HG02973 (cell line): ENCODE data around the gene EYA4.

Source experiments
- ATAC-seq: cut with Tn5 transposase; IDR thresholded peaks from one replicate; pipeline ENCODE4 v1.9.1; 2021; ENCODE audit warnings: moderate library complexity; ENCODE audit not compliant: unreplicated experiment

The EYA4 gene

DNA sequence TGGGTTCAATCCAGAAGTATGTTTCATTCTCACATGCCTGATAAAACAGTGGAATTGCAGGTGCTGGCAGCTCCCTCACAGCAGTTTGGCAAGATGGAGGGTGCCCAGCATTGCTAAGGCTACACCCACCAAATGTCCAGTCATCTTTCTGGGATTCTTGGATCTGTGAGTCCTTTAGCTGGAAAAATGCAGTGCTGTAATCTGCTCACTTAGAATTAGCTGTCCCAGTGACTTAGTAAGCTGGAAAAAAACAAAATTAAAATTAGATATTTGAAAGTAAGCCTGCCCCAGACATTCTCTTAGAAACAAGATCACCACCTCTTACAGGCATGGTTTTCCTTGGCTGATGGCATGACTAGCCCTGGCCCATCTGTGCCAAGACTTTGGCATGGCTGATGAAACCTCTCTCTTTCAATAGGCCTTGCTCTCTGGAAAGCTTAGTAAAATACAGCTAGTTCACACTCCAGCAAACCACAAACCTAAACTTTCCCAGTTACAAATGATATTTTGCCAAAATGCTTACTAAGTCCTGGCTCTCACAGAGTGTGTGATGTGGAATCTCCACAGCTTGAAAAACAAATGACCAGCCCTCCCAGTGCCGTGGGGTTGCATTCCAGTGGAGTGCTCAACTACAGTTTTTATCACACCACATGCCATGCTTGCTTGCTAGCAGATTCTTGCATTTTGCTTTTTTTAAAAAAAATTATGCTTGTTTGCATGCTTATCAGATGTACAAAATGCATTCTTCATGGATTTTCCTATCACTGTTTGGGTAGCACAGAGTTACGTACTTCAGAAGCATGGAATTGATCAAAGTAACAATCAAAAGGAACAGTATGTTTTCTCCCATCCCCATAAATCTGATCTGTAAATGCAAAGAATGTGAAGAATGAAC, 261.5 kb downstream of the EYA4 start:
- no peak for ATAC-seq

DNA sequence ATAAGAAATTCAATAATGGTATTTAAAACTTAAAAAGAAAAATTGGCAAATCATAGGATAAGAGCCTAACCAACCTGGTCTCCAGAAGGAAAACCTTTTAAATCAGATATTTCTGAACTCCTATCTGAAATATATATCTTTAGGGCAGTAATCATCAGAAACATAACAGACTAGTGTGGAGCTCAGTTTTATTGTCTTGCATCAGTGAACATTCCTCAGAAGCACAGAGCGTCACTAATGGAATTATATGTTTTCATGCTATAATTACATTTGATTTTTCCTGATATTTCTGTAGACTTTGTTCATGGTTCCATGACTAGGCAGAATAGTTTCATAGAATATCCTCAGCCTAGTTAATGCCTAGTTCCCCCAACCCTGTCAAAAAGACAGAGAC, 262.2 kb downstream of the EYA4 start:
- ATAC-seq = no peak

- no peak for ATAC-seq
These were observed 263.0 kb downstream of the EYA4 start for GRCh38 chr6:133504158-133504557.

- ATAC-seq = no peak
These were observed 263.6 kb downstream of the EYA4 start for GRCh38 chr6:133504761-133505160.

- ATAC-seq = no peak
These were observed 264.5 kb downstream of the EYA4 start for GRCh38 chr6:133505681-133506080.

- no peak for ATAC-seq
These were observed 271.4 kb downstream of the EYA4 start for GRCh38 chr6:133512410-133513016.

GRCh38 chr6:133523816-133524215, 282.7 kb downstream of the EYA4 start:
- no peak for ATAC-seq

DNA sequence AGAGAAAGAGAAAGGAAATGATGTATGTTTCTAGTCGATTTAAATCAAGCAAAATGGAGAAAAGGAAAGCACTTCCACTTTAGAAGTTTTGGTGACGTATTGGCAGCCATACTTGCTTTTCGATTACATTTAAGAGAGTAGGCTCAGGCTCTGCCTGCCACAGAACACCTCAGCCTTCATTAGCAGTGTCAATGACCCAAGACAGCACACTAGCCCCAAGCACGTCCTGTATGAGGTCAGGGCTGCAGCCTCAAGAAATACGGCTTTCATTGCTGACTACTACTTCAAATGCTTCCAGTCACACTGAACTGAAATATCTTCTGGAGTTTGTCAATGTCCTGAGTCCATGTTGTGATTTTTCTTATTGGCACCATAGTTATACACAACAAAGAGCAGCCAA, 285.3 kb downstream of the EYA4 start:
- no peak for ATAC-seq

GRCh38 chr6:133528566-133528965, 287.4 kb downstream of the EYA4 start:
- no peak for ATAC-seq

DNA sequence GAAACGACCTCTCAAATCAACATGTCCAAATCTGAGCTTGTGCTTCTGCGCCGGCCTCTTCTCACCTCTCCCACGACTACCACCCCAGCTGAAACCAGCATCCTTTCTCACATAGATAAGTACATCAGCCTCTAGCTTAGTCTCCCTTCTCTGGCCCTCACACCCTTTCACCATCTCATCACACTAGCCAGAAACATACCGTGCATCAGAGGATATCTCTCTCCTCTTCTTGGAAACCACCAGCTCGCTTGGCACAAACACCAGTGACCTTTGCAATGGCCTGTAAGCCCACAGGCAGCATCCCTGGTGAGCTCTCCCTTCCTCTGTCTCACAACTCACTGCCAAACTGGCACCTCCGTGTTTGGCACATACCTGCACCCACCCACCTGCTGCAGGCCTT, 291.8 kb downstream of the EYA4 start:
- no peak for ATAC-seq

DNA sequence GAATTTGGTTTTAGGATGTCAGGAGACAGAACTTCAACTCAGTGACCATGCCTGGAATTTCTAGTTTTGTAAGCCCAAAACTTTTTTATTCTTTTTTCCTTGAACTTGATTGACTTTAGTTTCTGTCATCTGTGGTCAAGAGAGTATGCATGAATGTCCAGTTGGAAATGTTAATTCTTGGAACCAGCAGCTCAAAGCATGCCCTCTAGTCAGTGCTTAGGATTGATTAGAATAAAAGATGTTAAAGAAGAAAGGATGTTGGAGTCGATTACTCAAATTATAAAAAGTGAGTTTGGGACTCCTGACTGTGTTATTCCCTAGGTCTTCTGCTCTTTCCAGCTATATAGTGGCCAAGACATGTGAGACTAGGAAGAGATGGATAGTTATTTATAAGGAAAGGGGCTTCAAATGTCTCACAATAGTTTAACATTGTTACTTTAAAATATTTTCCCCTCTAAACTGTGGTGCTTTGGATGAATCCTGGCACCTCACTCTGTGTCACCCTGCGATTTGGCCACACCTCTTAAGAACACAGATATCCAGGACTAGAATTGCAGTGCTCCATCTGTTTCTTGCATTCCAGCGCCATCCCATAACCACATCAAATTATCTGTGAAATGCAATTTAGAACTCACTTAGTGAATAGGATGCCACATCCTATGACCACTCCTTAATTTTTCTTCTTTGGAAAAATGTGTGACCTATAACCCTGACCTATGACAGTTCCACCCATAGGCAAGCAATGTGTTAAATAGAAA, 298.5 kb downstream of the EYA4 start:
- no peak for ATAC-seq

DNA sequence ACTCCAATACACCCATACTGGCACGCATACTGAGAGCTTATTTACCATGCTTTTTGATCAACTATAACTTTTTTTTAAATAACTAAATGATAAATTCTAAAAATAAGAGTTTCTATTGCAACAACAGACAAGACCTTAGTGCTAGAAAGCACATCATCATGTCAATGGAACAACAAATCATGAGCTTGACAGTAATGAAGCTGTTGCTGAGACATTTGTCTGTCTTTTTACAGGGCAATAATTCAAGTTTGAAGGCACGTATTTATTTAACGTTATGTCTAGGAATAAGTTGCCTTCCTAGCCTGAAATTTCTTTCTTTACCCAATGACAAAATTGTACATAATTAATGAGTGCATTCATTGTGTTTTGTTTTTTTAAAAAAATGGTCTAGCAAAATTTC, 299.2 kb downstream of the EYA4 start:
- ATAC-seq = no peak

DNA sequence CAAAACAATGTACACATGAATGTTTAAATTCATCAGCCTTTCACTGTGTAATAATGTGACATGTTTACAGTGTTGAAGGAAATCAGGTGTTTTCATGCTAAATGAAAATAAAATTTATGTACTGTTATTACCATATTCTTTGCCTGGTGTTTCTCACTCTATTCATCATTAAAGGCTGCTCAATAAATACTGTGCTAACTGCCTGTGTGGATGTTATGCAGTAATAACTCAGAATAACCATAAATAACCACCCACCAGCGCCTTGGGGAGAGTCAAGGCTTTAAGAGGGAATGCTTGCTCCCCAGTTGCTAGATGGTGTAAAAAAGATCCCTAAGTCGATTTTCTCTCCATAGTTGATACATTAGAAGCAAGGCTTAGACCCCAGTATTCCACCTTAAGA, 299.9 kb downstream of the EYA4 start:
- ATAC-seq = no peak

GRCh38 chr6:133542056-133542821, 301.1 kb downstream of the EYA4 start:
- no peak for ATAC-seq

- ATAC-seq = no peak
These were observed 303.3 kb downstream of the EYA4 start for GRCh38 chr6:133544419-133544818.

GRCh38 chr6:133546098-133546497, 304.9 kb downstream of the EYA4 start:
- ATAC-seq = no peak

- no peak for ATAC-seq
These were observed 306.0 kb downstream of the EYA4 start for GRCh38 chr6:133547136-133547535.

- no peak for ATAC-seq
These were observed 307.4 kb downstream of the EYA4 start for GRCh38 chr6:133548423-133549159.

DNA sequence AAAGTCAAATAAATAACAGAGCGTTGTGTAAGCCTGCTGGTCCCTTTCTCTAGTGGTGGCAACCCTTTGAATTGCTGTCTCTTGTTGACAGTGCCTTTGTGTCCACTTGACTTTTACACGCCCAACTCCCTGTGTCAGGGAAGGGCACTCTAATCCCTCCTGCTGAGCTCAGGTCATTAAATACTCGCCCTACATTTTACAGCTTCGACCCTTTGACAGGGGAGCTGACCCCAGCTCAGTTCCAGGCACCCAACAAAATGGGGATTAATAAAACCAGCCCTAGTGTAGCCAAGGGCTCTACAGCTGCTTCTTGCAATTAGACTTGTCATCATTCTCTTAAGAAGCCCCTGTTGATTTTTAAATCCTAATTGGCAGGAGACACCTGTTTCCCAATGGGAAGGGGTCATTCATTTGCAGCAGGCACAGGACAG, 308.2 kb downstream of the EYA4 start:
- ATAC-seq = no peak

DNA sequence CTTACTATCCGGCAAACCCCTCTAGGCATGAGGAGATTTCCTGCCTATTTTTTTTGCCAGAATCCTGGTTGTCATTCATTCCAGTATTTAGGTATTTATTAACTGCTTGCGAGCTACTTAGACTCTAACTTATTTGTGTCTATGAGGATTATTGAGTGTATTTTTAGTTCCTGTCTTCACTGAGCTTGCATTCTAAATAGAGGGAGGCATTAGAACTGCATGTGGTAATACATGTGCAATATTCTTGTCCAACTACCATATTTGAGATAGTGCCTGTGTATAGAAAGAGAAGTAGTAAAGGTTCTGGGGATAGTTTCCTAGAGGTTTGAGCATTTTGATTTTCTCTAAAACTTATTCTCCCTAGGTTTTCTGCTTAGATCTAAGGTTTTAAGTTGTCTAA, 308.9 kb downstream of the EYA4 start:
- ATAC-seq = no peak
